ENCODE results near the gene XRCC4. TPM values are rescaled to one million over a fixed set of nuclear protein-coding genes. Genes with fewer than 3 reads are reported as not detected.

Gene XRCC4
- polyA plus RNA-seq, 1 donor (not counting 4 experiments of a cell fraction or from before 2014, with no cell fraction given): 10.9 TPM

DNA sequence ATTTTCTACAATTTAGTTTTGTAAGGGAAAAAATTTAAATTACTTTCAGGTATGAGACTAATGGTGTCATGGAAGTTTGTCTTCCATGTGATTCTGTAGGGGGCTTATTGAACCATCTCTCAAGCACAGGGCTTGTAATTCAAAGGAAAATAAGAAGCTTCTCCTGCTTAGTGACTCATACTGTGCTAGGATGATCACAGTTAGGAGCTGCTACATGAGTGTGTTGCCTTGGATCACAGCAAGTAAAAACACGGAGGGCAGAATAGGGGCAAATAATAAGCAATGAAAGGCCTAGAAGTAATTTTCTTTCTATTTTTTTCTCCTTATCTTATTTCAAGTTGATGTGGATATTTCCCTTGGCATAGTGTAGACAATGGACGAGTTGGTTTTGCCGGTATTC lies 29.1 kb upstream of the XRCC4 start:
- no peak for DNase-seq (ENCODE audit: low read depth, low spot score)
- Histone ChIP-seq H3K27me3 (ENCODE audit: control insufficient read depth, extremely low read depth, insufficient read depth, low read length) (no peaks in the 10 kb centered on the region), H3K36me3 (ENCODE audit: control insufficient read depth in 2 of 2, extremely low read depth in 1 of 2, insufficient read depth in 2 of 2, low read length in 2 of 2) (no peaks in the 10 kb centered on the region), H3K27ac (ENCODE audit: control insufficient read depth, insufficient read depth, low read length) (no peak overlapping the region), H4K20me1 (ENCODE audit: control insufficient read depth, extremely low read depth, insufficient read depth, low read length) (no peaks in the 10 kb centered on the region), H3K4me1 (ENCODE audit: control insufficient read depth, extremely low read depth, insufficient read depth, low read length) (no peaks in the 10 kb centered on the region), H3K4me3 (ENCODE audit: control insufficient read depth in 2 of 3, extremely low read depth in 1 of 3, insufficient read depth in 2 of 3, low read depth in 1 of 3, low read length in 3 of 3) (no peak overlapping the region), H3K9me1 (ENCODE audit: control insufficient read depth, extremely low read depth, insufficient read depth, low read length) (no peaks in the 10 kb centered on the region), H3K9ac (ENCODE audit: control insufficient read depth, extremely low read depth, insufficient read depth, low read length) (no peak overlapping the region), H3K9me3 (ENCODE audit: control insufficient read depth, low read depth, low read length) (no peaks in the 10 kb centered on the region), H3K4me2 (ENCODE audit: control insufficient read depth, extremely low read depth, insufficient read depth, low read depth, low read length) (no peak overlapping the region), H2AFZ (ENCODE audit: control insufficient read depth, low read length) (no peak overlapping the region), H3K79me2 (ENCODE audit: control insufficient read depth, insufficient read depth, low read length) (no peaks in the 10 kb centered on the region)
- TF ChIP-seq, protein P1, sequence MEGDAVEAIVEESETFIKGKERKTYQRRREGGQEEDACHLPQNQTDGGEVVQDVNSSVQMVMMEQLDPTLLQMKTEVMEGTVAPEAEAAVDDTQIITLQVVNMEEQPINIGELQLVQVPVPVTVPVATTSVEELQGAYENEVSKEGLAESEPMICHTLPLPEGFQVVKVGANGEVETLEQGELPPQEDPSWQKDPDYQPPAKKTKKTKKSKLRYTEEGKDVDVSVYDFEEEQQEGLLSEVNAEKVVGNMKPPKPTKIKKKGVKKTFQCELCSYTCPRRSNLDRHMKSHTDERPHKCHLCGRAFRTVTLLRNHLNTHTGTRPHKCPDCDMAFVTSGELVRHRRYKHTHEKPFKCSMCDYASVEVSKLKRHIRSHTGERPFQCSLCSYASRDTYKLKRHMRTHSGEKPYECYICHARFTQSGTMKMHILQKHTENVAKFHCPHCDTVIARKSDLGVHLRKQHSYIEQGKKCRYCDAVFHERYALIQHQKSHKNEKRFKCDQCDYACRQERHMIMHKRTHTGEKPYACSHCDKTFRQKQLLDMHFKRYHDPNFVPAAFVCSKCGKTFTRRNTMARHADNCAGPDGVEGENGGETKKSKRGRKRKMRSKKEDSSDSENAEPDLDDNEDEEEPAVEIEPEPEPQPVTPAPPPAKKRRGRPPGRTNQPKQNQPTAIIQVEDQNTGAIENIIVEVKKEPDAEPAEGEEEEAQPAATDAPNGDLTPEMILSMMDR (optimal IDR thresholded peaks at IDR 0.05 in 1 of 3, IDR thresholded peaks at IDR 0.05 in 1 of 3, conservative IDR thresholded peaks at IDR 0.05 in 1 of 3; ENCODE audit: extremely low read depth in 1 of 3, insufficient read depth in 2 of 3, low read length in 3 of 3): no peak
- TF ChIP-seq EZH2 (IDR thresholded peaks at IDR 0.05; ENCODE audit: low read length): no peak
- FAIRE-seq: no peak
- dilution Hi-C loops (cut with MboI; ENCODE audit: extremely low pct_ligation_motif_present, low sequenced_read_pairs): no loop called here

DNA sequence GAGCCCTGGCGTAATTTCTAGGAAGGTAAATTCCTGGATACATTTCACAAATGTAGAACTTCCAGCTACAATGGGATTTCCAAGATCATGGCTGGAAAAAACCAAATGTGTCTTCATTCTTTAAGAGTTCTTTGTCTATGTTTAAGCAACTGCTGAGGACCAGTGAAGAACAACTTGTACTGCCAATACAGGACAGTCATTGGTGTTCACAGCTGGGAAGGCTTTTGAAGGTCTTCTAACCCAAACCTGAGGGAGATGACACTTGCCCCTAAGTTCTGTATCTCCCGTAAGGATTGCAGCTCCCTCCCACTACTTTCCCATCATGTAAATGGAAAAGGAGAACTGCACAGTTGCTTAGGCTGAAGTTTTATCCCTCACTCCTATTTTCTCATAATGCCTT lies 28.5 kb upstream of the XRCC4 start:
- no peak overlapping the region for H3K4me3 ChIP-seq (ENCODE audit: control insufficient read depth in 2 of 3, extremely low read depth in 1 of 3, insufficient read depth in 2 of 3, low read depth in 1 of 3, low read length in 3 of 3)
- dilution Hi-C loops (cut with MboI; ENCODE audit: extremely low pct_ligation_motif_present, low sequenced_read_pairs): no loop called here
- no peak overlapping the region for H3K27ac ChIP-seq (ENCODE audit: control insufficient read depth, insufficient read depth, low read length)
- H3K4me1 ChIP-seq (ENCODE audit: control insufficient read depth, extremely low read depth, insufficient read depth, low read length): no peaks in the 10 kb centered on the region
- H3K36me3 ChIP-seq (ENCODE audit: control insufficient read depth in 2 of 2, extremely low read depth in 1 of 2, insufficient read depth in 2 of 2, low read length in 2 of 2): no peaks in the 10 kb centered on the region
- no peaks in the 10 kb centered on the region for H4K20me1 ChIP-seq (ENCODE audit: control insufficient read depth, extremely low read depth, insufficient read depth, low read length)
- no peaks in the 10 kb centered on the region for H3K9me1 ChIP-seq (ENCODE audit: control insufficient read depth, extremely low read depth, insufficient read depth, low read length)
- no peak for DNase-seq (ENCODE audit: low read depth, low spot score)
- H3K9ac ChIP-seq (ENCODE audit: control insufficient read depth, extremely low read depth, insufficient read depth, low read length): no peak overlapping the region
- FAIRE-seq: no peak
- no peaks in the 10 kb centered on the region for H3K79me2 ChIP-seq (ENCODE audit: control insufficient read depth, insufficient read depth, low read length)
- H3K9me3 ChIP-seq (ENCODE audit: control insufficient read depth, low read depth, low read length): no peaks in the 10 kb centered on the region
- no peak overlapping the region for H2AFZ ChIP-seq (ENCODE audit: control insufficient read depth, low read length)
- H3K27me3 ChIP-seq (ENCODE audit: control insufficient read depth, extremely low read depth, insufficient read depth, low read length): no peaks in the 10 kb centered on the region
- no peak overlapping the region for H3K4me2 ChIP-seq (ENCODE audit: control insufficient read depth, extremely low read depth, insufficient read depth, low read depth, low read length)
- no peak for TF ChIP-seq EZH2 (IDR thresholded peaks at IDR 0.05; ENCODE audit: low read length)

DNA sequence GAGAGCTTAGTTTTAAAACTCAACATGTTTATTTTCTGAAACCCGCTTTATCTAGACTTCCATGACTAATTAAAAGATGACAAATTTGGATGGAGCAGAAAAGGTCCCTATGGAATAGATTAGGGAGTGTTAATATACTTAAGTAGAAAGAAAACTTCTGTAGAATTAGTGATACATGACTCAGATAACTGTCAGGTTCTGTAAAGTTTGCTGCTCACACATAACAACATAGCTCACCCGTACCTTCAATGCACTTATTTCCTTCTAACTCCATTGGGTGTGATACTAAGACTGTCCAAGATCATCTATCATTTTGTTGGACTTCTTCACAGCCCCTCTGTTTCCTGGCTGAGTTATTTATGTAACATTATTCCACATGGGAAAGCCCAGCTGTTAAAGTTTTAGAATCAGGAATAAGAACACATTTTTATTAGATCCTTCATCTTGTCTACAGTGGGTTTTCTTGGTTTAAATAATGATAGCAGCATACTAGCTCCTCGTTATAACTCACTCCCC lies 27.9 kb upstream of the XRCC4 start:
- Histone ChIP-seq H3K9me1 (ENCODE audit: control insufficient read depth, extremely low read depth, insufficient read depth, low read length) (no peaks in the 10 kb centered on the region), H3K9ac (ENCODE audit: control insufficient read depth, extremely low read depth, insufficient read depth, low read length) (no peak overlapping the region), H4K20me1 (ENCODE audit: control insufficient read depth, extremely low read depth, insufficient read depth, low read length) (no peaks in the 10 kb centered on the region), H3K4me3 (ENCODE audit: control insufficient read depth in 2 of 3, extremely low read depth in 1 of 3, insufficient read depth in 2 of 3, low read depth in 1 of 3, low read length in 3 of 3) (no peak overlapping the region), H2AFZ (ENCODE audit: control insufficient read depth, low read length) (no peak overlapping the region), H3K4me2 (ENCODE audit: control insufficient read depth, extremely low read depth, insufficient read depth, low read depth, low read length) (no peak overlapping the region), H3K79me2 (ENCODE audit: control insufficient read depth, insufficient read depth, low read length) (no peaks in the 10 kb centered on the region), H3K27me3 (ENCODE audit: control insufficient read depth, extremely low read depth, insufficient read depth, low read length) (no peaks in the 10 kb centered on the region), H3K27ac (ENCODE audit: control insufficient read depth, insufficient read depth, low read length) (no peak overlapping the region), H3K4me1 (ENCODE audit: control insufficient read depth, extremely low read depth, insufficient read depth, low read length) (no peaks in the 10 kb centered on the region), H3K9me3 (ENCODE audit: control insufficient read depth, low read depth, low read length) (no peaks in the 10 kb centered on the region), H3K36me3 (ENCODE audit: control insufficient read depth in 2 of 2, extremely low read depth in 1 of 2, insufficient read depth in 2 of 2, low read length in 2 of 2) (no peaks in the 10 kb centered on the region)
- TF ChIP-seq, protein P1 (optimal IDR thresholded peaks at IDR 0.05 in 1 of 3, IDR thresholded peaks at IDR 0.05 in 1 of 3, conservative IDR thresholded peaks at IDR 0.05 in 1 of 3; ENCODE audit: extremely low read depth in 1 of 3, insufficient read depth in 2 of 3, low read length in 3 of 3): no peak
- TF ChIP-seq EZH2 (IDR thresholded peaks at IDR 0.05; ENCODE audit: low read length): no peak
- DNase-seq (ENCODE audit: low read depth, low spot score) (no peak), FAIRE-seq (no peak)
- dilution Hi-C loops (cut with MboI; ENCODE audit: extremely low pct_ligation_motif_present, low sequenced_read_pairs): no loop called here

Measured in keratinocyte (primary cell).